ENCODE results near the gene TBX3.
A peak's percentile ranks its signal among the peaks of the same experiment; 100 is the strongest.

TBX3 gene

DNA sequence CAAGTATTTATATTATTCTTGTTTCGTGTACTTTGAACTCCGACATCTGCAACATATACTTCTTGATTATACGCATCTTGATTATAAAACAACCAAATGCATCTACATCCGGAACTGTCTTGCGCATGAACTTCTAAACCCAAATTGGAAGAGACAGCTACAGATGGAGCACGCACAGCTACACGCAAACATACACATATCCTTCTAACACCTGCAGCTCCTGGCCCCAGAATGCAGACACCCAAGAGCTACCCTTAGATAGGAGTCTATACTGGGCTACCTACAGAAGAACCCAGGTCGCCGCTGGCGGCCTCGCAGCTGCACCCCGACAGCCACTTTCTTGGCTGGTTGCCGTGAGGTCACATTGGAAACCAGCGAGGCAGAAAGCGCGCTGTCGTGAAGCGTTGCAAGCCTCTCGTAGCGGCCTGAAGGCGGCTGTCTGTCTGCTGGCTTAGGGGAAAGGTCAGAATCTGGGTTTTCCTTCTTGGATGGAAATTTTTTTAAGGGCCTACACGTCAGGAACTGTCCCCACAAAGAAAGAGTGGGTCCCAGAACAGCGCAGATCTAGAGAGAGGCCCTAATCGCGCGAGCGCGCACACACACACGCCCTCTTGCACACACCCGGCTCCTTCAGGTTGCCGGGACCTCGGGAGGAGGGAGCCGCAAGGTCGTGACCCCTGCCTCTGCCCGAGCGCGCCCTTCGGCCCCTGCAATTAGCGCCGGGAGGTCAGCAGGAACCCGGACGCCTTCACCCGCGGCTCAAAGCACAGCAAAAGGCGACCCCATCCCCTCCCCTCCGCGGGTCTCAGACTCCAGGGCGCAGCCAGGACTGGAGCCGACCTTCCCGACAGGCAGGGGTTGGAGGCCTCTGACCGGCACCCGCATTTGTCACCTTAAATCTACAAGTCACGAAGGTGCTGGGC lies 17.0 kb downstream of the TBX3 start:
- DNase-seq = no peak

- DNase-seq = no peak
These were observed 18.3 kb downstream of the TBX3 start for GRCh38 chr12:114665411-114666260.

DNA sequence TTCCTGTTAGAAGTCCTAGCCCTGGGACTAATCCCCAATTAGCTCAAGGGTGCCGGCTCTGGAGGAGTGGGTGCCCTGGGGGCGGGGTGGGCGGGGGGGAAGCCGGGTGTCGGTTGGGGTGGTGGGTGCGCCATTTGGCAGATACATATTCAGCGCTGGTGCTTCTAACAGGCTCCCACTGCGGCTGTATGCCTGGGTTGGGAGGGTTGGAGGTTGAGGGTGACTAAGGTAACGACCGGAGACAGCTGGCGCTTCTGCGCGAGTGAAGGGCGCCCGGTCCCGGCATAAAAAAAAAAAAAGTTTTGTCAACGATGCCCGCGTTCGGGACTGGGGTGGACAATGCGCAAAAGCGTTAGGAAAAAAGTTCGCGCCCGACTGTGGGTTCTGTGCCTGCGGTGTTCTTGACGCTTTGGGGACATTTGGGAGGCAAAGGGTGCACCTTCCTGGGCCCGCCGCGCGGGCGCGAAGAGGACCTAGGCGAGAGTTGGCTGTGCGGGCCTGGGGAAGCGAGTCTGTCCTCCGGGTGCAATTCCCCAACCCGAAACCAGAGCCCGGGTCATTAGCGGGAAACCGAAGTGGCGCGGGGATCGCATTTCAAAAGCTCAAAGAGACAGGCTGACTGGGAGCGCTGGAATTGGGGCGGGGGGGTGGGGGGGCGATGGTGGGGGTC lies 19.2 kb downstream of the TBX3 start:
- DNase-seq = no peak

DNA sequence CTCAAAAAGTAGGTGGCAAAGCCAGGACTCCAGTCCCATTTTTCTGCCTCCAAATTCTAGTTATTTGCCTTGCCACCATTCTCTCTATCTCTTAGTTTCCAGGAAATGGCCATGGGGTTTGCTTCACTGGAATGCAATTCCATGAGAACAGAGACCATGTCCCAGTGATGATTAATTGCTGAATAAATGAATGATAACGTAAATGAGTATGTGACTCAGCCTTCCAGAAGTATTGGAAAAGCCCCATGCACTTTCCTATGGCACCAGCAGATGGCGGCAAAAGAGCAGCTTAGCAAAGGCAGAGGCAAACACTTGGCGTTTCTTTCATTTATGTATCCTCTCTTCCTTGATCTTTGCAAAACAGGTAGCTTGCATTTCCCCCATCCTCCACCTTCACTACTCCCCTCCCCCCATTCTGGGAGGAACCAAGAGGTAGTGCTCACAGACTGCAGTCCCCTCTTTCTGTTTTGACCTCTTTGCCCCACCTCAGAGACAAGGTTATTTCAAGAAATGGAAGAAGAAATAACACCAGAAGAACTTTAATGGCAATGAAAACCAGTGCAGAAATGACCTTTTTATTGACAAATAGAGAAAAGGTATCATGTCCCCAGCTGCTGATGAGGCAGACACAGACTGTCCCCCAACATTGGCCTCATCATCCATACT lies 21.3 kb downstream of the TBX3 start:
- DNase-seq = peak; percentile 66

GRCh38 chr12:114661245-114661644 lies 22.7 kb downstream of the TBX3 start:
- no peak for DNase-seq

DNA sequence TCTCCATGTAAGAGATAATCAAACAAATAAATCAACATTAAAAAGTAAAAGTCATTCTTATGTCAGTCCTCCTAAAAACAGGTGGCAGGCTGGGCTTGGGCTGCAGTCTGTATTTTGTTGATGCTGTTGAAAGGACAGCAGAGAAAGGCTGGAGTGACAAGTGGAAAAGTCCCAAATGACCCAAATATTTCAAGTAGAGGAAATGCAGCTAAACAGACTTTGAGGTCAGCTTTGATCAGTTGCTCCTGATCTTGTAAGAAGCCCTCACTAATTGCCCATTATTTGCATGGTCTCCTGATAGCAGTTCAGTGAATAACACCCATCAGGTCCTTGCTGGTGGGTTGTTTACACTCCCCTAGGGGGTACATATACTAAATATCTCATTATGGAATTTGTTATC lies 24.9 kb downstream of the TBX3 start:
- no peak for DNase-seq

- no peak for DNase-seq
These were observed 26.0 kb downstream of the TBX3 start for GRCh38 chr12:114658002-114658441.

GRCh38 chr12:114657597-114657920 lies 26.4 kb downstream of the TBX3 start:
- no peak for DNase-seq

- no peak for DNase-seq
These were observed 26.9 kb downstream of the TBX3 start for GRCh38 chr12:114656906-114657596.

DNA sequence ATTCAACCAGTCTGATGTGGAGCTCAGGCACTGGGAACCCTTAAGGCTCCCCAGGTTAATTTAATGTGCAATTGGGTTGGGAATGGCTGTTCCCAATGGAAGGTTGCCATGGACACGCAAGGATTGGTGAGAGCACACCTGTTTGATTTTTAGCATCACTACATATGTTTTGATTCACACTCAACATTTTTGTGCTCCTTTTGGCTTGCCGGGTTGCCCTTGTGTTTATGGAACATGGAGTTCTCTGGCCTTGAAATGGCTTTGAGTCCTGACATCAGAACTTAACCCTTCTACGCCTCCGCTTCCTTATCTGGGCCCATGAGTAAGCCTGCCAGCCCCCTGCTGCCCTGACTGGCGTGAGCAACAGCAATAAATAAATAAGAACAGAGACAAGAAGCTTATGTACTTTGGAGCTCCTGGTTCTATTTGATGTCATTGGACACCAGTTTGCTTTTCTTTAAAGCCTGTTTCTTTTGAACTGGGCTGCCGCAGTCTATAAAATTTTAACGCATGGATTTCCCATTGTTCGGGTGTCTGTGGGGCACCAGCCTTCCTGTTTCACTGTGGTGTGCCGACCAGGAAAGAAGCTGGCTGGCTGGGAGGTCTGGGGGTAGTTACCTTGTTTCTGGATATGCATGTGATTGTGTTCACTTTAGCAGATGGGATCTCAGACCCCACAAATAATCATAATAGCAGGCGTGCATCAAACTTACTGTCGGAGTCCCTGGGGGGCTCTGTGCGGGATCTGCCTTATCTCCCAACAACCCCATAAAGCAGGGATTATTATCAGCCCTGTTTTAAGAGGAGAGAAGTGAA lies 27.8 kb downstream of the TBX3 start:
- peak; percentile 9 for DNase-seq

DNA sequence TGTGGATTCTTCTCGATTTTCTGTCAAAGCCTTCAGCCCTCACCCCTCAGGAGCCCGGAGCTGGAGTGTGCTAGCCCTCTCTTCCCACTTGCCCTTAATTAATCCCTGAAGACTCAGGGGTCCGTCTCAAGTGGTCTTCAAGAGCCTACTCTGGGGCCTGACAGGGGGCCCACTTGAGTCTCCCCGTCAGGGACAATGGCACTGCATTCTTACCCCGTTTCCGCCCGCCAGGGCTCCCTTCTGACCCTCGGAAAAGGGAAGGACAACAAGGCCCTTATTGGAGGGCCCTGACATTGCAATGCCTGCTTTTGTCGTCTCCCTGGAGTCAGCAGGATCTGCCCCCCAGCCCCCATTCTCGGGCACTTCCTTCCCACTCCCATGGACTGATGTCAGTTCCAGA lies 34.4 kb downstream of the TBX3 start:
- DNase-seq = no peak

DNA sequence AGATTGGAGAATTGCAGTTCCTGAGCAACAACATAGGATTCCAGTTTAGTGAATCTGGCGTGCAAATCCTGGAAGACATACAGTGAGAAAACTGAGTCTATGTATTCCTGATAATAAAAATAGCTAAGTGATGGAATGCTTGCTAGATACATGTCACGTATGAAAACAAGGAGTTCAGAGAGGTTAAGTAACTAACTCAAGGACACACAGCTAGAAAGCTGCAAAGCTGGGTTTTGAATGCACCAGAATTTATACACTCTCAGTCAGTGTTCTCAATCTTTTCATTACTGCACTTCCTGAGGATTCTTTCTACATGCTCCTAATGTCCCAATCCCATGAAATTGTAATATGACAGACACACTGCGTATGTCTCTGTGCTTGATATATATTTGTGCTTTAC lies 35.3 kb downstream of the TBX3 start:
- no peak for DNase-seq

DNA sequence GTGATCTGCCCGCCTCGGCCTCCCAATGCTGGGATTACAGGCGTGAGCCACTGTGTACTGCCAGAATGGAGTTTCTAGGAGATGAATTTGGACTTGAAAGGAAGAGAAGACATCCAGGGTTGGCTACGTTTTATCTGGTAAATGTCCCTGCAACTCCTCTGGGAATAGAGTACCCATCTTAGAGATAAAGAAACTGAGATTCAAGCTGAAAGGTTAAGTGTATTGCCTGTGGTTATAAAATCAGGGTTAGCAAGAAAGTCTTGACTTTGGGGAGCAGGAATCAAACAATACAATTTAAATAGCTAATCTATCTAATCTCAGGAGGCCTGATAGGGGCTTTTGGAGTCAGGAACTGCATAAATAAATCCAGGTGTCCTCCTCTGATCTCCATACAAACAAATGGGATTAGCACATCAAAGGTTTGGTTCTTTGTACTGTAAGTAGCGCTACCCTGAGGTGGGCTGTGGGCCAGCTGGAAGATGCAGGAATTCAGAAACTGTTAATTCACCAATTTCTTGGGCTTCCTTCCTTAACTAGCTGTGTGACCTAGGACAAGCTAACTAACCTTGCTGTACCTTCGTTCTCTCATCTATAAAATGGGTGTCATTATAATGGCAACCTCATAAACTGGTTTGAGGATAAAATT lies 45.1 kb downstream of the TBX3 start:
- no peak for DNase-seq

DNA sequence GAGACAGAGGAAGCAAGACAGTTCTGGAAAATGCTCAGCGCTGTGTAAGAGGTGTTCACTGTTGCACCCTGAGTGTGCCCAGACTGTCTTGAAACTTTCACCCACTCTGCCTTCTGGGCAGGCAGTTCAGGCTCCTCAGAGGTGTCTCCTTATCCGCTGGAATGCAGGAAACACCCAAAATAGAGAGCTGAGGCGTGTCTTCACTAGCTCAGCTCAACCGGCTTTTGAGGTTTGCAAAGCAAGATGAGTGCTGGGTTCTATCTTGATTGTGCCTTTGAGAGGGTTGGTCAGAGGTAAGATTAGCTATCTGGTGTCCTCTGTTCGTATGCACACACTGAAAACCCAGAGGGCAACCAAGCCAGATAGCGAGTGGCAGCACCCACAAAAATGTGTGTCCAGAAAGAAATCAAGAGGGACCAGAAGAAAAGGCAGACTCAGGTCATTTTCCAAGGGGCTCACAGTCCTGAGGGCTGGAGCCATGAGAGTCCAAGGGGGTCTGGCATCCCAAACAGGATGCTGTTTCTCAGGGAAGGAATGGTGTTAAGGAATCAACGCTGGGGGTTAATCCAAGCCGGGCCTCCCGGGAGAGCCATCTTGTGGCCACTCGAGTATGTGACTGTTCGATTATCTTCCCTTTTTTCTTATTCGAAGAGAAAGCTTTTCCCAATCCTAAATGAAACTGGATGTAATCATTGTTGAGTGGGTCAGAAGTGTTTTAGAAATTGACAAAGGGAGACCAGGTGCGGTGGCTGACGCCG lies 47.1 kb downstream of the TBX3 start:
- DNase-seq = no peak

GRCh38 chr12:114631242-114631641 lies 52.7 kb downstream of the TBX3 start:
- DNase-seq = no peak

DNA sequence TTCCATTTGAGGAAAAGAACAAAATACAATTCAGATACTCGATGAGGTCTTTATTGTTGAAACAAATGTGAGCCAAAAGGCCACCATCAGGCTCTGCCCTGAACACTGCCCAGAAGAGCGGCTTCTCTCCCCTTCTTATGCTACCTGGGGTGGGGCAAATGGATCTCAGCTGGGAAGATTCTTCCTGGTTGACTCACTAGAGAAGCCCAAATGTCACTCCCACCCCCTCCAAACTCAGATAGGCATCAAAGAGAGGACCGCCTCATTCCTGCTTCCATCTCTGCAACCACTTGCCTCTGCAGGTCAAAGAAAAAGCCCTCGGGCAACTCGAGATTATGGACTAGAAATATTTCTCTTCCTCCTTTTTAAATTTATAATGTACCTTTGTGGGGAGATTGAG lies 55.8 kb downstream of the TBX3 start:
- no peak for DNase-seq

- DNase-seq = no peak
These were observed 56.6 kb downstream of the TBX3 start for GRCh38 chr12:114627393-114627792.

GRCh38 chr12:114625294-114625851 lies 58.6 kb downstream of the TBX3 start:
- peak; percentile 12 for DNase-seq

- no peak for DNase-seq
These were observed 60.2 kb downstream of the TBX3 start for GRCh38 chr12:114623737-114624136.

Measured in NCI-H226 (cell line).